GM18951 (cell line): ENCODE measurements around the gene SEPTIN7.

Experiments used
- POLR2A ChIP-seq: IDR thresholded peaks from 4 replicates; pipeline ENCODE4 v1.6.1; 2011; ENCODE audit warnings: mild to moderate bottlenecking; ENCODE audit not compliant: insufficient read length, insufficient read depth; ENCODE audit errors: extremely low read depth
- in situ Hi-C: fragments of 300-500 bp; cut with MboI; formaldehyde crosslinking; loops from one replicate; pipeline ENCODE4 v1.12.0; 2022; ENCODE audit warnings: low sequenced_read_pairs, mixed read lengths, inconsistent platforms; ENCODE audit not compliant: unreplicated experiment

Gene SEPTIN7

GRCh38 chr7:35776686-35777085, 24.2 kb upstream of the SEPTIN7 start:
- in situ Hi-C loops, result no loop called here
- no peak for TF ChIP-seq POLR2A

DNA sequence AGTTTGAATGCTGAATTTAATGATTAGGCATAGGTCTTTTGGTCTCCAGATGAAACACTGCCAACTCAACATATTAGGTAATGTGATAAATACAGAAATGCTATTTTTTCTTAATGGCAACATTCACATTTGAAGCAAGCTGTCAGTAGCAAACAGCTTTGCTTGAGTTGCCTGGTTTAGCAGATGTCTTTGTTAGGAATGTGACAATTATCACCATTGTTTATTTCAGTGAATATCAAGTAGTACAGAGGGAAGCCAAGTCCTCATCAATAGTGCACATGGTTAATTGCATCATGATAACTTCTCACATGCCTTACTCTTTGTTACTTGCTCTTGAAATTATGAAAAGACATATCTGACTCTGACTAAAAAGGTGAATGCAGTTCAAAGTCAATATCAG, 23.7 kb upstream of the SEPTIN7 start:
- in situ Hi-C loops, result no loop called here
- no peak for TF ChIP-seq POLR2A

DNA sequence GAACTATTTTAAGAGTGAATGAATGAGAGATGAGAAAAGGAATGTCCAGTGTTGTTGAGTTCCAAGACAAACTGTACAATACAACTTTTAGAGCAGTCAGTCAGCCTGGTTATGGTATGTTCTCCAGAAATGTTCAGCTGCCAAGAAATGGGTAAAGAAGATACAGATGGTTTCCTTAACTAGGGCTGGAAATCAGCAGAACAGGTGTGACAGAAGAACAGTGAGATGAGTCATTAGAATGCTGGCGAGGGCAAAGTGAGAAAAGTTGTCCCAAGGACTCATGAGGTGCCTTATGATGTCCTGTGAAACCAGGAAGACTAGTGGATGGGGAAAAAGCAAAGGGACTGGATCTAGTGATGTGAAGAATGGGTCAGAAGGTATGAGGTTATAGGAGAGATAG, 20.8 kb upstream of the SEPTIN7 start:
- in situ Hi-C loops, result no loop called here
- TF ChIP-seq POLR2A, result no peak

DNA sequence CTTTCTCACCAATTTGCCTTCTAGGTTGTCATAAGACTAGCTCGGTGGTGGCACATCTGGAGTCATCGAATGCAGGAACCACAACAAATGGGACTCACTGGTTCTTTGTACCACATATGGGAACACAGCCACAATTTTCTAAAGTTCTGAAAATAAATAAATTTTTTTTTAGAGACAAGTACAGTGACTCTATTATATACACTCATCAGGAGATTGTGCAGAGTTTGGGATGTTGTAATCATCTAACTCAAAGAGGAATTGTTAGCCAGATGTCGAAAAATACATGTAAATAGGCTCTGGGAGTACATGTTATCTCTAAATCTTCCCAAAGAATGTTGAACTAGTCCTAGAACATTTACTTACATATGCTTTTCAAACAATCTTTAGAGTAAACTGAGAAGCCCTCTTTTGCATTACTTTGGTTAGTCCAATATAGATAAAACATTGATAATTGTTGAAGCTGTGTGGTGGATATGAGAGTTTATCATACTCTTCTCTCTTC, 19.6 kb upstream of the SEPTIN7 start:
- TF ChIP-seq POLR2A, result no peak
- in situ Hi-C loops, result no loop called here

DNA sequence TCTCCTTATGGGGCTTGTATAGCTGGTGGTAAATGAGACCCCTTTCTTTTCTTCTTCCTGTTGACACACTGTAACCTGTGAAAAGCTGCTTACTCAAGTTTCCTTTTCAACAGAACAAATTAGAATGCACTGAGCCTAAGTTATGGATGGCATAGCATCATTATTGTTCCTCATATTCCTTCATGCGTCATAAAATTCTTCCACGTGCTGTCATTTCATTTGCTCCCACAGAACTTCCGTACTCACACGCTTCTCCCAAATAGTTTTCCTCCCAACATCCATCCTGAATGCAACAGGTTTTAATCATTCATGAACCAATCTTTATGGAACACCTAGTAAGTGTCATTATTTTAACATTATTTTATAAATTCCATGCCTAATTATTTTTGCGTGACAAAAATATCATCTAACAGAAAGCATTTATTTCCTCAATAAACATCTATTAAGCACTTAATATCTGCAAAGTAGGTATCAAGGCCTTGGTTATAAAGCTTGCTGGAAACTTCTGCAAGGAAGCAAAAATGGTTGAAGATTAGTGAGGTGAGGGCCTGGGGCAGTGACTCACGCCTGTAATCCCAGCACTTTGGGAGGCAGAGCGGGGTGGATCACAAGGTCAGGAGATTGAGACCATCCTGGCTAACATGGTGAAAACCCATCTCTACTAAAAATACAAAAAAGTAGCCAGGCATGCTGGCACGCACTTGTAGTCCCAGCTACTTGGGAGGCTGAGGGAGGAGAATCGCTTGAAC, 18.9 kb upstream of the SEPTIN7 start:
- in situ Hi-C loops, result no loop called here
- TF ChIP-seq POLR2A, result no peak

- no peak for TF ChIP-seq POLR2A
- in situ Hi-C loops, result no loop called here
Observed at GRCh38 chr7:35784332-35784731, 16.5 kb upstream of the SEPTIN7 start.

DNA sequence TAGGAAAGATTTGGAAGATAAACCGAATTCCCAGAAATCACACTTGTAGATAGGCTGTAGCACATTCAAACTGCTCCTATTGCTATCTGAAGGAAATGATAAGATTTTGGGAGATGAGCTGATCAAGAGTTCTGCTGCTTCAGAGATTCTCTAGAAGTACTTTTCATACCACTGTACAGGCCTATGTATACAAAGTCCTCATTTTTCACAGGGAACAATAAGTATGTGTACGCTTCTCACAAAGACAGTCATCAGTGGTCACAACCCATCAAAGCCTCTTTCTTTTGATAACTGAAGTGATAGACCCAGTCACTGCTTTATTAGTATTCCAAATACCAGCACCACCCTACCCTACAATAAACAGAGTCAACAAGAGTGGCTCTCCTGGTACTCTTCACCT, 15.6 kb upstream of the SEPTIN7 start:
- in situ Hi-C loops, result no loop called here
- TF ChIP-seq POLR2A, result no peak

DNA sequence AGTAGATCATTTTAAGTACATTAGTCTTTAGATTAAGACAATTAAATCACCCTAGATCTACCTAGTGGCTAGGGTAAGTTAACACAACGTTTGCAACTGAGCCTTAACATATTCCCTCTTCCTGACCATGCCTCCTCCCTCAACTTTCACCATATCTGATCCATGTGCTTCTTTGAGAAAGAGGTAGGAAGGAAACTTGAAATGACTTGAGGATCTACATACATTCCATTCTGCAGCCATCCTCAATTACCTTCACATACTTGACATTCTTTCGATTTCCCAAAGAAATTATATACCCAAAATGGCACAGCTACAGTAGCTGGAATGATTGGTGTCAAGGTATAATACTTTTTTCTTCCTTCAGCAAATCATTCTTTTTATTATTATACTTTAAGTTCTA, 12.9 kb upstream of the SEPTIN7 start:
- in situ Hi-C loops, result no loop called here
- TF ChIP-seq POLR2A, result no peak

DNA sequence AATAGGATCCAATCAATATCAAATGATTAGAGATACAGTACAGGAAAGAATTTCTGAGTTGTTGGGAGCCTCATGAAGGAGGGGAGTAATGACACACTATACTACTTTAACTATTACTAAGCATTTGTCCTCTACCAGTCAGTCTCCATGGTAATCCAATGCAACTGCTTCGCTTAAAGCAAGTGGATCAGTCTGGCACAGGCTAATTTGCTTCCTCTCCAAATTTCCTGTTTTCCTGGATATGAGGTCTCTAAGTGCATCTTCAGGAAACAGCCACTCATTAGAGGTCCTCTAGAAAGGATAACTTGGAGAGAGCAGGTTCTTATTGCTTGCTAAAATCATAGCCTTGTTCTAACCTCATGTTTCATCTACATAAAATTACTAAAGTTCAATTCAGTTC, 8.4 kb upstream of the SEPTIN7 start:
- in situ Hi-C loops, result loop anchor here (10.0 kb wide), 1 partner anchor 58 kb away; no protein-coding TSS in a partner anchor

GRCh38 chr7:35792873-35793489, 7.9 kb upstream of the SEPTIN7 start:
- TF ChIP-seq POLR2A, result no peak
- in situ Hi-C loops, result loop anchor here (10.0 kb wide), 1 partner anchor 58 kb away; no protein-coding TSS in a partner anchor

More for the DNA sequence above, 8.4 kb upstream of the SEPTIN7 start:
- no peak for TF ChIP-seq POLR2A

GRCh38 chr7:35797311-35797710, 3.5 kb upstream of the SEPTIN7 start:
- no peak for TF ChIP-seq POLR2A
- in situ Hi-C loops, result loop anchor here (10.0 kb wide), 1 partner anchor 63 kb away; no protein-coding TSS in a partner anchor

GRCh38 chr7:35799846-35800717, 775 bp upstream of the SEPTIN7 start:
- in situ Hi-C loops, result loop anchor here (10.0 kb wide), 1 partner anchor 65 kb away; no protein-coding TSS in a partner anchor

GRCh38 chr7:35801392-35802101, 690 bp downstream of the SEPTIN7 start:
- TF ChIP-seq POLR2A, result peak; percentile 34
- in situ Hi-C loops, result no loop called here

More at GRCh38 chr7:35799846-35800717, 775 bp upstream of the SEPTIN7 start:
- peak; percentile 54 for TF ChIP-seq POLR2A

DNA sequence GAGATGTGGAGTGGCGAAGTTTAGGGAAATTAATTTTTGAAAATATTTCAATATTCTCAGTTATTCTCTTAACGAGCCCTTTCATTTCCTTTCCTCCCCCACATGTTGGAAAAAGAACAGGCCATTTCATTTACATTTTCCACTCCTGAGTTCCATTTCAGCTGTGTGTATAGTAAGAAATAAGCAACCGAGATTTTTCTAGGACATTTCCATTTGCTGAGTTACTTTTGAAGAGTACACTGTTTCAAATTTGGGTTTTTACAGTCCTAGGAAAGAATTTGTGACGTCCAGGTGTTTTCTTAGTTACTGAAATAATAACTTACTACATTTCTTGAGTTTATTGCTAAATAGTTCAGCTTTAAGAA, 1.2 kb downstream of the SEPTIN7 start:
- in situ Hi-C loops, result no loop called here
- no peak for TF ChIP-seq POLR2A
